Measurements from ENCODE around the gene PTPRD. TPM values are rescaled to one million over a fixed set of nuclear protein-coding genes. Genes with fewer than 3 reads are reported as not detected.

Gene PTPRD
- total RNA-seq, 1 experiment from 2014 or later, result 0.02 TPM

DNA sequence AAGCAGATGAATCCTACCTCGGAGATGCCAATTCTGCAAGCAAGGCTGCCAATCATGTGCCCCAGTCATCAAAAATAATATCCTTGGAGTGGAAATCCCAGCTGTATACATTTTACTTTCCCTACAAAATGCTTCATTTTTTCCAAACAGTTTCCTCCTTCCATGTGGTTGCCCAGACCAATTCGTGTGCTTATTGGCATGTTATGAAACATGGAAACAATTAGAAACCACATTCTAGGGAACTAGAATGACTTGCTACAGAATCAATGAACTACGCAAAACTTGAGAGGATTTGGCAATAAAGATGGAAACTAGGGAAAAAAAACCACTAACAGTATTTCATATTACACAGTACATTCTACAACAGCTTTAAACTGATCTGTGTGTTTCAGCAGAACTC, 2228.7 kb downstream of the PTPRD start:
- RAD21 ChIA-PET (ENCODE audit: low non-redundant PET in 1 of 2, low total read pairs in 2 of 2, uncharacterized antibody in 2 of 2, unreplicated experiment in 2 of 2), result no interaction called here
- Histone ChIP-seq H3K27me3 (ENCODE audit: insufficient read depth, low read length) (no peaks in the 10 kb centered on the region), H3K4me2 (ENCODE audit: low read length) (no peak overlapping the region), H3K79me2 (ENCODE audit: insufficient read depth, low read length) (no peaks in the 10 kb centered on the region), H3K9me2 (ENCODE audit: insufficient read depth) (no peaks in the 10 kb centered on the region), H3K4me3 (replicated peaks in 1 of 2; ENCODE audit: low read depth in 1 of 2, low read length in 2 of 2) (no peak overlapping the region), H3K9me3 (ENCODE audit: control insufficient read depth in 1 of 2, insufficient read depth in 1 of 2, low read depth in 1 of 2, low read length in 2 of 2) (peaks cover 14 to 17% of the 10 kb centered on the region in 2 experiments; a peak in 2 of 4 replicates), H3K9ac (ENCODE audit: low read length) (no peak overlapping the region), H3K4me1 (ENCODE audit: control insufficient read depth in 1 of 2, insufficient read depth in 2 of 2, low read length in 2 of 2) (no peaks in the 10 kb centered on the region), H4K20me1 (ENCODE audit: insufficient read depth) (no peaks in the 10 kb centered on the region), H3K36me3 (ENCODE audit: control insufficient read depth in 1 of 2, insufficient read depth in 2 of 2, low read length in 2 of 2) (no peaks in the 10 kb centered on the region), H3K27ac (ENCODE audit: low read depth, low read length) (no peak overlapping the region), H2AFZ (ENCODE audit: low read depth, low read length, poor library complexity, severe bottlenecking) (no peak overlapping the region)
- POLR2A ChIA-PET, result no interaction called here
- TF ChIP-seq, protein P1, sequence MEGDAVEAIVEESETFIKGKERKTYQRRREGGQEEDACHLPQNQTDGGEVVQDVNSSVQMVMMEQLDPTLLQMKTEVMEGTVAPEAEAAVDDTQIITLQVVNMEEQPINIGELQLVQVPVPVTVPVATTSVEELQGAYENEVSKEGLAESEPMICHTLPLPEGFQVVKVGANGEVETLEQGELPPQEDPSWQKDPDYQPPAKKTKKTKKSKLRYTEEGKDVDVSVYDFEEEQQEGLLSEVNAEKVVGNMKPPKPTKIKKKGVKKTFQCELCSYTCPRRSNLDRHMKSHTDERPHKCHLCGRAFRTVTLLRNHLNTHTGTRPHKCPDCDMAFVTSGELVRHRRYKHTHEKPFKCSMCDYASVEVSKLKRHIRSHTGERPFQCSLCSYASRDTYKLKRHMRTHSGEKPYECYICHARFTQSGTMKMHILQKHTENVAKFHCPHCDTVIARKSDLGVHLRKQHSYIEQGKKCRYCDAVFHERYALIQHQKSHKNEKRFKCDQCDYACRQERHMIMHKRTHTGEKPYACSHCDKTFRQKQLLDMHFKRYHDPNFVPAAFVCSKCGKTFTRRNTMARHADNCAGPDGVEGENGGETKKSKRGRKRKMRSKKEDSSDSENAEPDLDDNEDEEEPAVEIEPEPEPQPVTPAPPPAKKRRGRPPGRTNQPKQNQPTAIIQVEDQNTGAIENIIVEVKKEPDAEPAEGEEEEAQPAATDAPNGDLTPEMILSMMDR (IDR thresholded peaks at IDR 0.05 in 2 of 3, conservative IDR thresholded peaks at IDR 0.05 in 1 of 3; ENCODE audit: borderline replicate concordance in 1 of 3, insufficient read depth in 1 of 3, low read depth in 2 of 3, low read length in 2 of 3), result no peak
- no peak for TF ChIP-seq EZH2 (IDR thresholded peaks at IDR 0.05)
- TF ChIP-seq POLR2AphosphoS5 (IDR thresholded peaks at IDR 0.05; ENCODE audit: low read depth, low read length), result no peak
- TF ChIP-seq ZFX (IDR thresholded peaks at IDR 0.05), result no peak
- no peak for TF ChIP-seq JUND (IDR thresholded peaks at IDR 0.05)
- intact Hi-C loops (cut with micrococcal nuclease), result no loop called here
- CTCF ChIA-PET, result no interaction called here
- DNase-seq (ENCODE audit: low read depth, low spot score) (no peak), ATAC-seq (no peak)
- BruUV-seq (replicated peaks), result no TSS peak

DNA sequence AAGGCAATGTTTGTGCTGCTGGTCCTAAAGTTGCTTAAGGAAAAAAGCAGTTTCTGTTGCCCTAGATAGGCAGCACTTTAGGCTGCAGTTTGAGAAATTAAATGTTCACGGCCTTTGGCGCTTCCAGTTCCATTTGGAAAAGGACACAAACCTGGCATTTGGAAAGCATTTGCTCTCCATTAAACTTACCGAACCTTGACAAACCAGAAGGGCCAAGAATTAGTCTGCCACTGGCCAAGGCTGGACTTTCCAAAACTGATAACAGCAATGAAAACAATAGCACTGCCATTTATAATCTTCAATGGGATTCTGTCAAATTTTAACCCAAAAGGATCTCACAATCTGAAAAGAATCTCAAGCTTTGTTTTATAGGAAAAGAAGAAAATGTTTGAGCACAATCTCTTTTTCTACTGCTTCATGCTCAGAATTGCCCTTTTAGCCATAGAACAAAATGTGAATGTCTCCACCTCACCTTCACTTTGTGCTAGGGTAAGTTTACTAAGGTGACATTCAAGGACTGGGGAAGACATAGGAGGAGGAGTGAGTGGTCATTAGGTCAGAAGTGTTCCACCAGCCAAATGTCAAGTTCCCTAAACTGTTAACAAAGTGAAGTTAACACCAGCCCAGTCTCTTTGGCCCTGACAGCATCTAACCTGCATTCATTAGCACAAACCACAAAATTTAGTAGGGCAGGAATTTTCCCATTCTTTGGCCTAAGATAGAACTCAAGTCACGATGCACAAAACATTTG, 2229.8 kb downstream of the PTPRD start:
- Histone ChIP-seq H3K9me3 (ENCODE audit: control insufficient read depth in 1 of 2, insufficient read depth in 1 of 2, low read depth in 1 of 2, low read length in 2 of 2) (peaks cover 13 to 17% of the 10 kb centered on the region in 2 experiments; a peak in 2 of 4 replicates), H4K20me1 (ENCODE audit: insufficient read depth) (no peaks in the 10 kb centered on the region), H3K4me3 (replicated peaks in 1 of 2; ENCODE audit: low read depth in 1 of 2, low read length in 2 of 2) (no peak overlapping the region), H3K79me2 (ENCODE audit: insufficient read depth, low read length) (no peaks in the 10 kb centered on the region), H3K27ac (ENCODE audit: low read depth, low read length) (no peak overlapping the region), H3K27me3 (ENCODE audit: insufficient read depth, low read length) (no peaks in the 10 kb centered on the region), H2AFZ (ENCODE audit: low read depth, low read length, poor library complexity, severe bottlenecking) (no peak overlapping the region), H3K9me2 (ENCODE audit: insufficient read depth) (no peaks in the 10 kb centered on the region), H3K4me2 (ENCODE audit: low read length) (no peak overlapping the region), H3K4me1 (ENCODE audit: control insufficient read depth in 1 of 2, insufficient read depth in 2 of 2, low read length in 2 of 2) (no peaks in the 10 kb centered on the region), H3K36me3 (ENCODE audit: control insufficient read depth in 1 of 2, insufficient read depth in 2 of 2, low read length in 2 of 2) (no peaks in the 10 kb centered on the region), H3K9ac (ENCODE audit: low read length) (no peak overlapping the region)
- RAD21 ChIA-PET (ENCODE audit: low non-redundant PET in 1 of 2, low total read pairs in 2 of 2, uncharacterized antibody in 2 of 2, unreplicated experiment in 2 of 2), result no interaction called here
- DNase-seq (ENCODE audit: low read depth, low spot score) (no peak), ATAC-seq (no peak)
- BruUV-seq (replicated peaks), result no TSS peak
- intact Hi-C loops (cut with micrococcal nuclease), result no loop called here
- POLR2A ChIA-PET, result no interaction called here
- CTCF ChIA-PET, result no interaction called here
- TF ChIP-seq RAD21 (IDR thresholded peaks at IDR 0.05; ENCODE audit: low read depth) (no peak), ZFX (IDR thresholded peaks at IDR 0.05) (no peak), TCF7L2 (IDR thresholded peaks at IDR 0.05; ENCODE audit: borderline replicate concordance, extremely low read depth, insufficient read depth, insufficient read length) (no peak), SRF (IDR thresholded peaks at IDR 0.05; ENCODE audit: low read depth) (no peak), YY1 (IDR thresholded peaks at IDR 0.05; ENCODE audit: extremely low read depth, insufficient replicate concordance, low read depth, low read length) (no peak), EGR1 (IDR thresholded peaks at IDR 0.05; ENCODE audit: low read depth) (no peak)
- TF ChIP-seq, protein P2, sequence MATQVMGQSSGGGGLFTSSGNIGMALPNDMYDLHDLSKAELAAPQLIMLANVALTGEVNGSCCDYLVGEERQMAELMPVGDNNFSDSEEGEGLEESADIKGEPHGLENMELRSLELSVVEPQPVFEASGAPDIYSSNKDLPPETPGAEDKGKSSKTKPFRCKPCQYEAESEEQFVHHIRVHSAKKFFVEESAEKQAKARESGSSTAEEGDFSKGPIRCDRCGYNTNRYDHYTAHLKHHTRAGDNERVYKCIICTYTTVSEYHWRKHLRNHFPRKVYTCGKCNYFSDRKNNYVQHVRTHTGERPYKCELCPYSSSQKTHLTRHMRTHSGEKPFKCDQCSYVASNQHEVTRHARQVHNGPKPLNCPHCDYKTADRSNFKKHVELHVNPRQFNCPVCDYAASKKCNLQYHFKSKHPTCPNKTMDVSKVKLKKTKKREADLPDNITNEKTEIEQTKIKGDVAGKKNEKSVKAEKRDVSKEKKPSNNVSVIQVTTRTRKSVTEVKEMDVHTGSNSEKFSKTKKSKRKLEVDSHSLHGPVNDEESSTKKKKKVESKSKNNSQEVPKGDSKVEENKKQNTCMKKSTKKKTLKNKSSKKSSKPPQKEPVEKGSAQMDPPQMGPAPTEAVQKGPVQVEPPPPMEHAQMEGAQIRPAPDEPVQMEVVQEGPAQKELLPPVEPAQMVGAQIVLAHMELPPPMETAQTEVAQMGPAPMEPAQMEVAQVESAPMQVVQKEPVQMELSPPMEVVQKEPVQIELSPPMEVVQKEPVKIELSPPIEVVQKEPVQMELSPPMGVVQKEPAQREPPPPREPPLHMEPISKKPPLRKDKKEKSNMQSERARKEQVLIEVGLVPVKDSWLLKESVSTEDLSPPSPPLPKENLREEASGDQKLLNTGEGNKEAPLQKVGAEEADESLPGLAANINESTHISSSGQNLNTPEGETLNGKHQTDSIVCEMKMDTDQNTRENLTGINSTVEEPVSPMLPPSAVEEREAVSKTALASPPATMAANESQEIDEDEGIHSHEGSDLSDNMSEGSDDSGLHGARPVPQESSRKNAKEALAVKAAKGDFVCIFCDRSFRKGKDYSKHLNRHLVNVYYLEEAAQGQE (IDR thresholded peaks at IDR 0.05; ENCODE audit: low read depth), result no peak
- TF ChIP-seq, protein P3, sequence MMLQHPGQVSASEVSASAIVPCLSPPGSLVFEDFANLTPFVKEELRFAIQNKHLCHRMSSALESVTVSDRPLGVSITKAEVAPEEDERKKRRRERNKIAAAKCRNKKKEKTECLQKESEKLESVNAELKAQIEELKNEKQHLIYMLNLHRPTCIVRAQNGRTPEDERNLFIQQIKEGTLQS (IDR thresholded peaks at IDR 0.05), result no peak
